GM12878 (cell line): ENCODE measurements around the gene CACNG1.

ENCODE experiments used
- CTCF ChIP-seq, 3 experiments: IDR thresholded peaks in 2 of 3; conservative IDR thresholded peaks in 1 of 3; 2 replicates each; pipeline ENCODE4 v1.5.1; 2011; ENCODE audit warnings: low read depth in 3 of 3, low read length in 3 of 3, mild to moderate bottlenecking in 3 of 3, control low read depth in 2 of 3, moderate library complexity in 2 of 3, inconsistent platforms in 1 of 3, mixed read lengths in 1 of 3; ENCODE audit not compliant: control insufficient read depth in 2 of 3, insufficient read depth in 1 of 3; ENCODE audit errors: extremely low read depth in 1 of 3
- FOS ChIP-seq: IDR thresholded peaks from 3 replicates; pipeline ENCODE4 v1.6.1; 2011; ENCODE audit warnings: borderline replicate concordance; ENCODE audit not compliant: insufficient read length; ENCODE audit errors: extremely low read depth
- KDM1A ChIP-seq: fragments of 200-600 bp; sonication (generic); IDR thresholded peaks from 2 replicates; pipeline ENCODE4 v1.6.1; 2016; ENCODE audit warnings: borderline replicate concordance
- POLR2AphosphoS2 ChIP-seq: IDR thresholded peaks from 2 replicates; pipeline ENCODE4 v1.6.1; 2011; ENCODE audit warnings: low read depth, mild to moderate bottlenecking, low read length, improper control_type of control experiment, moderate library complexity
- SREBF1 ChIP-seq: IDR thresholded peaks from 2 replicates; pipeline ENCODE4 v1.6.1; 2012; ENCODE audit warnings: mild to moderate bottlenecking, low read length
- TAF1 ChIP-seq: IDR thresholded peaks from 2 replicates; pipeline ENCODE4 v1.6.1; 2011; ENCODE audit warnings: mild to moderate bottlenecking, low read depth, low read length, borderline replicate concordance
- TF ChIP-seq, protein P1 (sequence below): fragments of 450-650 bp; IDR thresholded peaks from 2 replicates; pipeline ENCODE4 v1.6.1; 2017; ENCODE audit warnings: antibody characterized with exemption, mild to moderate bottlenecking, moderate library complexity
- TF ChIP-seq, protein P2 (sequence below): IDR thresholded peaks from 2 replicates; pipeline ENCODE4 v1.6.1; 2011; ENCODE audit warnings: low read depth, mild to moderate bottlenecking, low read length, moderate library complexity, borderline replicate concordance; ENCODE audit errors: extremely low read depth

DNA sequence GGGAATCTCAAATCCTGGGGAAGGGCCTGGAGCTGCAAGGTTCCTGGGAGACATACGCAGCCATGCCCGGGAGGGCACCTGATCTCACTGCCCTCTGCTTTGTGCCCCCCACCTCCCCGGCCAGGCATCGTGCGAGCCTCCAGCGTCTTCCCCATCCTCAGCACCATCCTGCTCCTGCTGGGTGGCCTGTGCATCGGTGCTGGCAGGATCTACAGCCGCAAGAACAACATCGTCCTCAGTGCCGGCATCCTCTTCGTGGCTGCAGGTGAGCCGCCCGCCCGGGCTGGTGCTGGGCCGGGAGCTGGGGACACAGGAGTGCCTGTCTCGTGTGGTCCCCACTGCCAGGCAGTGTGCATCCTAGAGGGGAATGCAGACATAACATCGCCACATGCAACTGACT is 19.6 kb upstream of the CACNG1 start:
- TF ChIP-seq CTCF (IDR thresholded peaks at IDR 0.05 in 2 of 3, conservative IDR thresholded peaks at IDR 0.05 in 1 of 3; ENCODE audit: control insufficient read depth in 2 of 3, extremely low read depth in 1 of 3, insufficient read depth in 1 of 3, low read depth in 3 of 3, low read length in 3 of 3) (no peak), FOS (no peak), KDM1A (no peak), POLR2AphosphoS2 (no peak), SREBF1 (no peak), TAF1 (no peak)
- TF ChIP-seq, protein P1, sequence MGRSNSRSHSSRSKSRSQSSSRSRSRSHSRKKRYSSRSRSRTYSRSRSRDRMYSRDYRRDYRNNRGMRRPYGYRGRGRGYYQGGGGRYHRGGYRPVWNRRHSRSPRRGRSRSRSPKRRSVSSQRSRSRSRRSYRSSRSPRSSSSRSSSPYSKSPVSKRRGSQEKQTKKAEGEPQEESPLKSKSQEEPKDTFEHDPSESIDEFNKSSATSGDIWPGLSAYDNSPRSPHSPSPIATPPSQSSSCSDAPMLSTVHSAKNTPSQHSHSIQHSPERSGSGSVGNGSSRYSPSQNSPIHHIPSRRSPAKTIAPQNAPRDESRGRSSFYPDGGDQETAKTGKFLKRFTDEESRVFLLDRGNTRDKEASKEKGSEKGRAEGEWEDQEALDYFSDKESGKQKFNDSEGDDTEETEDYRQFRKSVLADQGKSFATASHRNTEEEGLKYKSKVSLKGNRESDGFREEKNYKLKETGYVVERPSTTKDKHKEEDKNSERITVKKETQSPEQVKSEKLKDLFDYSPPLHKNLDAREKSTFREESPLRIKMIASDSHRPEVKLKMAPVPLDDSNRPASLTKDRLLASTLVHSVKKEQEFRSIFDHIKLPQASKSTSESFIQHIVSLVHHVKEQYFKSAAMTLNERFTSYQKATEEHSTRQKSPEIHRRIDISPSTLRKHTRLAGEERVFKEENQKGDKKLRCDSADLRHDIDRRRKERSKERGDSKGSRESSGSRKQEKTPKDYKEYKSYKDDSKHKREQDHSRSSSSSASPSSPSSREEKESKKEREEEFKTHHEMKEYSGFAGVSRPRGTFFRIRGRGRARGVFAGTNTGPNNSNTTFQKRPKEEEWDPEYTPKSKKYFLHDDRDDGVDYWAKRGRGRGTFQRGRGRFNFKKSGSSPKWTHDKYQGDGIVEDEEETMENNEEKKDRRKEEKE, result no peak
- TF ChIP-seq, protein P2, sequence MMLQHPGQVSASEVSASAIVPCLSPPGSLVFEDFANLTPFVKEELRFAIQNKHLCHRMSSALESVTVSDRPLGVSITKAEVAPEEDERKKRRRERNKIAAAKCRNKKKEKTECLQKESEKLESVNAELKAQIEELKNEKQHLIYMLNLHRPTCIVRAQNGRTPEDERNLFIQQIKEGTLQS, result no peak
